ENCODE data around the gene HMCES. TPM values are rescaled to one million over a fixed set of nuclear protein-coding genes. Genes with fewer than 3 reads are reported as not detected.

The HMCES gene
- polyA plus RNA-seq, 1 of the 3 experiments (the other 2 are of a cell fraction): 32.4 TPM

DNA sequence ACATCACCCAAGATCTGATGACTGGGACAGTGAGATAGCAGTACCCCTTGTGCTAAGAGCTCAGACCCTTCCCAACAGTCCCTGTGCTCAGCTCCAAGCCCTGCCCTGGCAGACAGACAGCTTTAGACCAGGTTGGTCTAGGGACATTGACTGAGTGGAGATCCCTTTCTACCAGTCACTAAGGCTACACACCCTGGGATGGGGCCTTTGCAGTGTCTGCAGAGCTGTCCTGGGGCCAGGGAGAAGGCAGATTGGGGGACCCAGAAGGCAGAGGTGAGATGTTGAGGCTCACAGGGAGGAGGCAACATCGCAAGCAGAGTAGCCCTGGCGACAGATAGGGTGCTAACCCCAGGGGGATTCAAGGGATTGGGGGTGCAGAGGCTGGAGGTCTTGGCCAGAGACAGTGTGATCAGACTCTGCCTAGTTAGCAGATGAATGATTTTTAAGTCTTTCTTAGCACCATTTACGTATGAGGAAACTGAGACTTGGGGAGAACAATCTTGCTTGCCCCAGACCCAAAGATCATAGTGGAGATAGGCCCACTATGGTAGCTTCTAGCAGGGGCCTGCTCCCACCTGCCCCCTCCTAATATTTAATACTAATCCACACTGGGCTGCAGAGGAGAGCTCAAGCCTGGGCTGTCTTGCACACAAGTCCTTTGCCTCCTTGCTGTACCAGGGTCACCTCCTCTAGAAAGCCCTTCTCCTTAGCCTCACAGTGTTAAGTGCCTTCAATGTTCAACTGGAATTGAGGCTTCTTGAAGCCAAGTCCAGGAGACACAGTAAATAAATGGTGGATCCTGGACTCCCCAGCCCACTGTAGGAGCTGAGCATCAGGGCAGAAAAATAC lies 32.6 kb downstream of the HMCES start:
- no peak overlapping the region for H3K4me2 ChIP-seq
- POLR2A ChIA-PET: no interaction called here
- H2AFZ ChIP-seq (ENCODE audit: low read depth): no peak overlapping the region
- WGBS (ENCODE audit: low lambda C conversion rate): 89% methylated on average over 3 of the region's 3 CpGs
- CTCF ChIA-PET: interaction anchor here (1.0 to 1.6 kb wide), 2 partner anchors 66 to 72 kb away, joined by 3 to 5 read pairs; no protein-coding TSS in a partner anchor
- H3K4me1 ChIP-seq (ENCODE audit: control insufficient read depth in 1 of 2, insufficient read depth in 2 of 2, low read depth in 1 of 2, low read length in 1 of 2): peaks cover 0 to 14% of the 10 kb centered on the region in 2 experiments; a peak in 2 of 4 replicates
- peaks cover 19% of the 10 kb centered on the region for H3K79me2 ChIP-seq (ENCODE audit: insufficient read depth)
- H3K9me2 ChIP-seq: no peaks in the 10 kb centered on the region
- H3K27me3 ChIP-seq (ENCODE audit: insufficient read depth): no peaks in the 10 kb centered on the region
- TF ChIP-seq TEAD4 (IDR thresholded peaks at IDR 0.05; ENCODE audit: borderline replicate concordance, insufficient read depth): no peak
- no peak for TF ChIP-seq YY1 (IDR thresholded peaks at IDR 0.05; ENCODE audit: low read depth)
- no peak for TF ChIP-seq NFIC (IDR thresholded peaks at IDR 0.05; ENCODE audit: borderline replicate concordance)
- TF ChIP-seq RAD21 (IDR thresholded peaks at IDR 0.05; ENCODE audit: low read length): no peak
- TF ChIP-seq NRF1 (IDR thresholded peaks at IDR 0.05; ENCODE audit: low read depth, low read length): no peak
- no peak for TF ChIP-seq FOXJ3 (CRISPR knock-in tag; IDR thresholded peaks at IDR 0.05)
- TF ChIP-seq, protein P1, sequence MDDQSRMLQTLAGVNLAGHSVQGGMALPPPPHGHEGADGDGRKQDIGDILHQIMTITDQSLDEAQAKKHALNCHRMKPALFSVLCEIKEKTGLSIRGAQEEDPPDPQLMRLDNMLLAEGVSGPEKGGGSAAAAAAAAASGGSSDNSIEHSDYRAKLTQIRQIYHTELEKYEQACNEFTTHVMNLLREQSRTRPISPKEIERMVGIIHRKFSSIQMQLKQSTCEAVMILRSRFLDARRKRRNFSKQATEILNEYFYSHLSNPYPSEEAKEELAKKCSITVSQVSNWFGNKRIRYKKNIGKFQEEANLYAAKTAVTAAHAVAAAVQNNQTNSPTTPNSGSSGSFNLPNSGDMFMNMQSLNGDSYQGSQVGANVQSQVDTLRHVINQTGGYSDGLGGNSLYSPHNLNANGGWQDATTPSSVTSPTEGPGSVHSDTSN (IDR thresholded peaks at IDR 0.05): no peak
- no peak for TF ChIP-seq RCOR1 (IDR thresholded peaks at IDR 0.05; ENCODE audit: low read length)
- TF ChIP-seq FOXM1 (IDR thresholded peaks at IDR 0.05; ENCODE audit: low read depth): no peak
- TF ChIP-seq, protein P2, sequence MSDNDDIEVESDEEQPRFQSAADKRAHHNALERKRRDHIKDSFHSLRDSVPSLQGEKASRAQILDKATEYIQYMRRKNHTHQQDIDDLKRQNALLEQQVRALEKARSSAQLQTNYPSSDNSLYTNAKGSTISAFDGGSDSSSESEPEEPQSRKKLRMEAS (IDR thresholded peaks at IDR 0.05; ENCODE audit: low read depth): no peak
- no peak for TF ChIP-seq JUND (IDR thresholded peaks at IDR 0.05)
- TF ChIP-seq GATA2 (CRISPR knock-in tag; IDR thresholded peaks at IDR 0.05): no peak
- no peak for TF ChIP-seq SMC3 (IDR thresholded peaks at IDR 0.05; ENCODE audit: low read depth, low read length)
- TF ChIP-seq MXI1 (IDR thresholded peaks at IDR 0.05; ENCODE audit: low read depth, low read length): no peak
- H3K9me3 ChIP-seq: no peaks in the 10 kb centered on the region
- no peak overlapping the region for H3K27ac ChIP-seq (ENCODE audit: low read depth in 2 of 2, low read length in 1 of 2)
- H3K9ac ChIP-seq: no peak overlapping the region
- DNase-seq: no peak
- no peak overlapping the region for H3K4me3 ChIP-seq (ENCODE audit: low read depth in 2 of 2, low read length in 1 of 2)
- H3K36me3 ChIP-seq (replicated peaks in 1 of 2; ENCODE audit: control insufficient read depth in 1 of 2, insufficient read depth in 2 of 2, low read length in 1 of 2): peaks cover 2 to 3% of the 10 kb centered on the region in 2 experiments
- H4K20me1 ChIP-seq (ENCODE audit: insufficient read depth): no peaks in the 10 kb centered on the region
- H3F3A ChIP-seq (replicated peaks; ENCODE audit: insufficient read depth): no peaks in the 10 kb centered on the region

DNA sequence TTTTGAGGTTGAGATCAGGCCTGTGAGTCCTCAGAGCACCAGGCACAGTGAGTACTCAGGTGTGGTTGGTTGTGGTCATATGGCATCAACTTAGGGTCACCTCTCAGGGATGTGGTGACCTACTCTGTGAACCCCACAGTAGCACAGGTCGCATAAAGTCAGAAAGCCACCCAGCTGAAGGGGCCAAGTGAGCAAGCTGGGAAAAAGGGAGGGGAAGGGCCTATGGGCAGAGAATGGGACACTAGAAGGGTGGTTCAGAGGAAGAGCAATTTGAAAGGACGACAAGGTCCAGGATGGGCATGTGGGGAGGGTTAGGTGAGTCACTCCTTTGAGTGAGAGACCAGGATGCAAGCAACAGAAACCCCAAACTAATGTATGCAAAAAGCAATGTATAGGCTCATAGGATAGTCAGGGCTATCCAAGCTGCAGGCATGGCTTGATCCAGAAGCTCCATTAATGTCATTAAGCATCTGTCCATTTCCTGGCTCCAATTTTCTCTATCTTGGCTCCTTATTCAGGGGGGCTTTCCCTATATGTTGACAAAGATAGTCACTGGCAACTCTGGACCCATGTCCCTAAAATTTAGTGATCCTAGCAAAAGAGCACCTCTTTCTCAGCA lies 33.5 kb downstream of the HMCES start:
- DNase-seq: no peak
- Histone ChIP-seq H3K27ac (ENCODE audit: low read depth in 2 of 2, low read length in 1 of 2) (no peak overlapping the region), H3K9ac (no peak overlapping the region), H3K36me3 (replicated peaks in 1 of 2; ENCODE audit: control insufficient read depth in 1 of 2, insufficient read depth in 2 of 2, low read length in 1 of 2) (no peaks in the 10 kb centered on the region), H3K9me2 (no peaks in the 10 kb centered on the region), H3K4me1 (ENCODE audit: control insufficient read depth in 1 of 2, insufficient read depth in 2 of 2, low read depth in 1 of 2, low read length in 1 of 2) (peaks cover 0 to 18% of the 10 kb centered on the region in 2 experiments; a peak in 2 of 4 replicates), H3F3A (replicated peaks; ENCODE audit: insufficient read depth) (no peaks in the 10 kb centered on the region), H3K79me2 (ENCODE audit: insufficient read depth) (peaks cover 22% of the 10 kb centered on the region), H2AFZ (ENCODE audit: low read depth) (no peak overlapping the region), H4K20me1 (ENCODE audit: insufficient read depth) (no peaks in the 10 kb centered on the region), H3K4me3 (ENCODE audit: low read depth in 2 of 2, low read length in 1 of 2) (no peak overlapping the region), H3K9me3 (no peaks in the 10 kb centered on the region), H3K4me2 (no peak overlapping the region), H3K27me3 (ENCODE audit: insufficient read depth) (no peaks in the 10 kb centered on the region)
- ChIA-PET CTCF (interaction anchor here (1.6 kb wide), 1 partner anchor 67 kb away, joined by 5 read pairs; no protein-coding TSS in a partner anchor), POLR2A (interaction anchor here (1.3 to 4.9 kb wide), 2 partner anchors 21 to 33 kb away, joined by 6 to 25 read pairs; partner anchors contain the start of gene HMCES)
- WGBS (ENCODE audit: low lambda C conversion rate): 93% methylated on average over 2 of the region's 2 CpGs
- TF ChIP-seq TAF1 (IDR thresholded peaks at IDR 0.05; ENCODE audit: borderline replicate concordance, low read depth, low read length) (no peak), RFX5 (IDR thresholded peaks at IDR 0.05; ENCODE audit: low read length) (no peak), POLR2AphosphoS5 (IDR thresholded peaks at IDR 0.05; ENCODE audit: low read depth, low read length) (no peak), FOXM1 (IDR thresholded peaks at IDR 0.05; ENCODE audit: low read depth) (no peak), SIN3A (IDR thresholded peaks at IDR 0.05; ENCODE audit: borderline replicate concordance, low read depth, low read length) (no peak), MXI1 (IDR thresholded peaks at IDR 0.05; ENCODE audit: low read depth, low read length) (no peak), RCOR1 (IDR thresholded peaks at IDR 0.05; ENCODE audit: low read length) (no peak)
- TF ChIP-seq, protein P3, sequence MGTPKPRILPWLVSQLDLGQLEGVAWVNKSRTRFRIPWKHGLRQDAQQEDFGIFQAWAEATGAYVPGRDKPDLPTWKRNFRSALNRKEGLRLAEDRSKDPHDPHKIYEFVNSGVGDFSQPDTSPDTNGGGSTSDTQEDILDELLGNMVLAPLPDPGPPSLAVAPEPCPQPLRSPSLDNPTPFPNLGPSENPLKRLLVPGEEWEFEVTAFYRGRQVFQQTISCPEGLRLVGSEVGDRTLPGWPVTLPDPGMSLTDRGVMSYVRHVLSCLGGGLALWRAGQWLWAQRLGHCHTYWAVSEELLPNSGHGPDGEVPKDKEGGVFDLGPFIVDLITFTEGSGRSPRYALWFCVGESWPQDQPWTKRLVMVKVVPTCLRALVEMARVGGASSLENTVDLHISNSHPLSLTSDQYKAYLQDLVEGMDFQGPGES (IDR thresholded peaks at IDR 0.05; ENCODE audit: low read depth, low read length): no peak
- TF ChIP-seq, protein P4, sequence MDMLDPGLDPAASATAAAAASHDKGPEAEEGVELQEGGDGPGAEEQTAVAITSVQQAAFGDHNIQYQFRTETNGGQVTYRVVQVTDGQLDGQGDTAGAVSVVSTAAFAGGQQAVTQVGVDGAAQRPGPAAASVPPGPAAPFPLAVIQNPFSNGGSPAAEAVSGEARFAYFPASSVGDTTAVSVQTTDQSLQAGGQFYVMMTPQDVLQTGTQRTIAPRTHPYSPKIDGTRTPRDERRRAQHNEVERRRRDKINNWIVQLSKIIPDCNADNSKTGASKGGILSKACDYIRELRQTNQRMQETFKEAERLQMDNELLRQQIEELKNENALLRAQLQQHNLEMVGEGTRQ (IDR thresholded peaks at IDR 0.05; ENCODE audit: borderline replicate concordance, low read depth, low read length): no peak
- TF ChIP-seq, protein P1 (IDR thresholded peaks at IDR 0.05): no peak
